ENCODE data around the gene IL10RB.
"Not testable (repeated sequence)": the region's sequence is repeated elsewhere in the genome, so short reads cannot be mapped to it uniquely, and the experiment has no call there.

The IL10RB gene

GRCh38 chr21:33241846-33242245 lies 24.3 kb upstream of the IL10RB start:
- DNase-seq (ENCODE audit: low spot score) = no peak

- not testable (repeated sequence) for DNase-seq (ENCODE audit: low spot score)
These were observed 23.3 kb upstream of the IL10RB start for GRCh38 chr21:33242846-33243245.

DNA sequence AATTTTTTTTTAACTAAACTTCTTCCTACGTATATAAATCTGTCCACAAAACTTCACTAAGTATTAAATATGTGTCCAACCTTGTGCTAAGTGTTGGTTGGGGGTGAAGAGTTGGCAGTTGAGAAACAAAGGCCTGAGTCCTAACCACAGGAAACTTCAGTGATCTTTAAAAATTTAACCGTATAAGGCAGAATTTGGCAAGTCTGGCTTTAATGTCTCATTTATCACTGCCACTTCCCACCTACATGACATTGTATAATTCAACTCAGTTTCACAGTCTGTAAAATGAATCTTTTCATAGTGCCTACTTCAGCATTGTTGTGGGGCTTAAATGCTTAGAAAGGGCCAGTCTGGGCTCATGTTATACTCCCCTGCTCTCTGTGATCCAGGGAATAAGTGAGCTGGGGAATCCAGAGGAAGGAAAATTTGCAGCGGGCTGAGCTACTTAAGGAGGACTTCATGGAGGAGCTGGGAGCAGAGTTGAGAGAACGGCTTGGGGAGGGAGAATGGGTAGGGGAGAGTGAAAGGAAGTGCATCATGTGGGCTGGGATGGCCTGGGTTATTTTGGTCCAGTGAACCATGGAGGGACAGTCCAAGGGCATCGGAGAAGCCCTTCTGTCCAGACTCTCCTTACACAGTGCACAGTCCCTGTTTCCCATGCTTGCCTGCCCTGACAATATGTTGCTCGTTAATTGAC lies 21.9 kb upstream of the IL10RB start:
- DNase-seq (ENCODE audit: low spot score) = no peak

DNA sequence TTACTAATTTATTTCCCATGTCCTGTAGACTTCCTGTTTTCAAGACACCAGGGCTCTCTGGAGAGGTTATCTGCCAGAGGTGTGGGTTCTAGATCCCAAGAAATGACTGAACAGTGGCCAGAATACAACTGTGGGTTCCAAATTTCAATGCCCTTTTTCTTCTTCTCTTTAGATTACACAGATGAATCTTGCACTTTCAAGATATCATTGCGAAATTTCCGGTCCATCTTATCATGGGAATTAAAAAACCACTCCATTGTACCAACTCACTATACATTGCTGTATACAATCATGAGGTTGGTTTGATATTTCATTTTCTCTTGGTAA lies 21.4 kb upstream of the IL10RB start:
- no peak for DNase-seq (ENCODE audit: low spot score)

GRCh38 chr21:33245289-33245918 lies 20.8 kb upstream of the IL10RB start:
- no peak for DNase-seq (ENCODE audit: low spot score)

GRCh38 chr21:33246506-33246905 lies 19.7 kb upstream of the IL10RB start:
- no peak for DNase-seq (ENCODE audit: low spot score)

DNA sequence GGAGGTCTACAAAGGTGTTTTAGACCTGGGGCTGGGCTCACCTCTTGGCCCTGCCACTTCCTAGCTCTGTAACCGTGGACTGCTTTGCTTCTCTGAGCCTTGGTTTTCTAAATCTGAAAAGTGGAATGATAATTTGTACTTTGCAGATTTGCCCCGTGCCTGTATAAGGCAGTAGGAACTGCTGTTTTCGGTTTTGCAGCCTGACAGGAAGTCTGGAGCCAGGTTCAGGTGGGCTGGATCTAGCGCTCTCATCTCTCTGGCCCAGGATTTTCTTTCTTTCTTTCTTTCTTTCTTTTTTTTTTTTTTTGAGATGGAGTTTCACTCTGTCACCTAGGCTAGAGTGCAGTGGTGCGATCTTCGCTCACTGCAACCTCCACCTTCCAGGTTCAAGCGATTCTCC lies 19.2 kb upstream of the IL10RB start:
- no peak for DNase-seq (ENCODE audit: low spot score)

DNA sequence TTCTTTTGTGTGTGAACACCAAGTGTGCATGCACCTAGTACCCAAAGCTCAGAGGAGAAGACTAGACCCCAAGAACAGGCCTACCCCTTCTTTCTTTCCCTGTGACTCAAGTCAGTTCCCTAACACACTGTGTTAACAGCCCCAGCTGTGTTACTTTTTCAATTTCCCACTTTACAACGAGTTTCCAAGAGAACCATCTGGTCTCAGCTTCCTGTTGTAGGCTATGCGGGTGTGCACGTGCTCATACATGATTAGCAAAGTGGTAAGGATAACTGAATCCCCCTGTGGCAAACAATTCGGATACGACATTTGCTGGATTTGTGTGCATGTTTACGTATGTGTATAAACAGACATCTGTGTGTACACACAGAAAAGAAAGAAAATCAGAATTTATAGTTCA lies 18.6 kb upstream of the IL10RB start:
- DNase-seq (ENCODE audit: low spot score) = no peak

DNA sequence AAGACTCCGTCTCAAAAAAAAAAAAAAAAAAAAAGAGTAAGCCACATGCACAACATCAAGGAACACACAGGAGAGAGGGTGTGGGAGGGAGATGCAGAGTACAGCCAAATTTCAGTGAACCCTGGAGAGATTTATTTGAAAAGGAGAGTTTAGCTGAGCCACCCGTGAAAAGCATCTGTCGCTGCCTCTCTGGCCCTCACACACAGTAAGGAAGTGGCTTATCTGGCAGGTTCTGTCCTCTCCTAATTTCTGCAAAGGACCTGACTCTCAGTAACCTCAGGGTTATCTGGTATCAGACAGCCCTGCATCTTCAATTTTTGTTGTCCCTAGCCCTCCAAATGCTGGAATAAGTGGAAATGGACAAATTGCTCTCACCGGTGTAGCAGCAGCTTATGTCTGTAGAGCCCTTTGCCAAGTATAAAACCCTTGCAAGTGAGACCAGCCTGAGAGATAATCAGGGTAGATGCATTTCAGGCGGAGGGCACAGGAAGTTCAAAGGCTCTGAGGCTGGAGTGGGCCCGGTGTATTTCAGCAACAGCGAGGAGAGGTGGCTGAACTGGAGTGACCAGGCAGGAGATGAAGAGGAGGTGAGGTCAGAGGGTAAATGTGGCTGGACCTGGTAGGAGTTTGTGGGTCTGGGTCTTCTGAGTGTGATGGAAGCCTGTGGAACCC lies 16.7 kb upstream of the IL10RB start:
- no peak for DNase-seq (ENCODE audit: low spot score)

- no peak for DNase-seq (ENCODE audit: low spot score)
These were observed 15.0 kb upstream of the IL10RB start for GRCh38 chr21:33251119-33251518.

DNA sequence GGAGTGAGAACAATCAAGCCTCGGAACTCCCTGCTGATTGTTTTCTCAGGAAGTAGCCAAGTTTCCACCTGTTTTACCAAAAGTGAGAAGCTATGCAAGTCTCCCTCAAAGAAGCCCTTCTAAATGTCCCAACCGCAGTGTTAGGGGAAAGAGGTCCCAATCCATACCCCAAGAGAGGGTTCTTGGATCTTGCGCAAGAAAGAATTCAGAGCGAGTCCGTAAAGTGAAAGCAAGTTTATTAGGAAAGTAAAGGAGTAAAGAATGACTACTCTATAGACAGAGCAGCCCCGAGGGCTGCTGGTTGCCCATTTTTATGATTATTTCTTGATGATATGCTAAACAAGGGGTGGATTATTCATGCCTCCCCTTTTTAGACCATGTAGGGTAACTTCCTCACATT lies 12.8 kb upstream of the IL10RB start:
- DNase-seq (ENCODE audit: low spot score) = not testable (repeated sequence)

- no peak for DNase-seq (ENCODE audit: low spot score)
These were observed 11.4 kb upstream of the IL10RB start for GRCh38 chr21:33254766-33255165.

DNA sequence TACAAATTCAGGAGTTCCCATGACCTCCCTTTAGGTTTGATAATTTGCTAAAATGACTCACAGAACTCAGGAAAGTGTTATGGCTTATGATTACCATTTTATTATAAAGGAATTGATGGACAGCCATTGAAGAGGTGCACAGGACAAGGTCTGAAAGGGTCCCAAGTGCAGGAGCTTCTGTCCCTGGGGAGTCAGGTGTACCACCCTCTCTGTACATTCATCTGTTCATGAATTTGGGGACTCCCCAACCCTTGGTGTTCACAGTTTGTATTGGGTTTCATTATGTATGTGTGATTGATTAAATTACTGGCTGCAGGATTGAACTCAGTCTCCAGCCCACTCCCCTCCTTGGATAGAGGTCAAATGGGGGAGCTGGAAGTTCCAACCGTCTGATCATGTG lies 10.8 kb upstream of the IL10RB start:
- no peak for DNase-seq (ENCODE audit: low spot score)

DNA sequence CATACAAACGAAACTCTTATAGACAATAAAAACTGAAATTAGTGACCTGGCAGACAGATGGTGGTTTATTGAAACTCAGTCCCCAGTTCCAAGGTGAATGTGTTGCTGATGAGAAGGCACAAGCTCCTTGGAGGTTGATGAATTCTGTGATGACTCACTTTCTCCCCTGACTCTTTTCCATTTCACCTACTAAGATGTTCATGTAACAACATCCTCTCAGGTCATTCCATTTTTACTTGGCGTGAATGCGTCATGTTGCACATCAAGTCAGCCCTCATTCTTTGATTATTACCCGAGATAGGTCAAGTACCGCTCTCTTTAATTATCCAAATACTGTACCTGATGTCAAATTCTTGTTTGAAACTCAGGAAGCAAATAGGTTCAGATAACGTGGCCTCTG lies 10.1 kb upstream of the IL10RB start:
- DNase-seq (ENCODE audit: low spot score) = no peak

DNA sequence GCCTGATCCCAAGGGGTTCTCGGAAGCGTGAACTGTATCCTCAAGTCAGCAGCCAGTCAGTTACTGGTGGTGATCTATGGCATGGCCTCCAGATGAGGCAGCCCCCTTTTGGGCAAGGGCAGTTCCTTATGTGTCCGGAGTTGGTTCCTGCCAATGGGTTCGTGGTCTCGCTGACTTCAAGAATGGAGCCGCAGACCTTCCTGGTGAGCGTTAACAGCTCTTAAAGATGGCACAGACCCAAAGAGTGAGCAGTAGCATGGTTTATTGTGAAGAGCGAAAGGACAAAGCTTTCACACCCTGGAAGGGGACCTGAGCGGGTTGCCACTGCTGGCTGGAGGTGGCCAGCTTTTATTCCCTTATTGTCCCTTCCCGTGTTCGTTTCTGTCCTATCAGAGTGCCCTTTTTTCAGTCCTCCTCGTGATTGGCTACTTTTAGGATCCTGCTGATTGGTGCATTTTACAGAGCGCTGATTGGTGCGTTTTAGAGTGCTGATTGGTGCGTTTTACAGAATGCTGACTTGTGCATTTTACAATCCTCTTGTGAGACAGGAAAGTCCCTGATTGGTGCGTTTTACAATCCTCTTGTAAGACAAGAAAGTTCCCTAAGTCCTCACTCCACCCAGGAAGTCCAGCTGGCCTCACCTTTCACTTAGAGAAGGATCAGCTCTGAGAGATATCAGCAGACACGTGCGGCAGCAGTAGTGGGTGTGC lies 8.9 kb upstream of the IL10RB start:
- DNase-seq (ENCODE audit: low spot score) = no peak

- no peak for DNase-seq (ENCODE audit: low spot score)
These were observed 7.7 kb upstream of the IL10RB start for GRCh38 chr21:33258475-33258874.

DNA sequence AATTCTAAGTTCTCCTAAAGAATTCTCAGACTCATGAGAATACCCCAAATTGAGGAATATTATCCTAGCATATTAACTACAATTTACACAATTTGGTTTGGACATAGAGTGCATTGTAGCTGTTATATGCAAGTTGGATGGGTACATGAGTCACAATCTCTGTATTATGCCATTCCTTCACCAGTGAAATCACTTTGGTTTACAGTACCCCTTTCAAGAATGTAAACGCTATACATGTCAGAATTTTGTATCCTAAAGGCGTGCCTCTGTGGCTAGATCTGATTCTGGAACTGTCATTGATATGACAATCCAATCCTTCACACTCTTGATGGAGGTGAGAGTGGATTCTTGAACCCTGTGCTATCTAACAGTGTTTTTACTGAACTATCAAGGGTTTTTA lies 6.7 kb upstream of the IL10RB start:
- DNase-seq (ENCODE audit: low spot score) = no peak

GRCh38 chr21:33259995-33260394 lies 6.2 kb upstream of the IL10RB start:
- DNase-seq (ENCODE audit: low spot score) = no peak

DNA sequence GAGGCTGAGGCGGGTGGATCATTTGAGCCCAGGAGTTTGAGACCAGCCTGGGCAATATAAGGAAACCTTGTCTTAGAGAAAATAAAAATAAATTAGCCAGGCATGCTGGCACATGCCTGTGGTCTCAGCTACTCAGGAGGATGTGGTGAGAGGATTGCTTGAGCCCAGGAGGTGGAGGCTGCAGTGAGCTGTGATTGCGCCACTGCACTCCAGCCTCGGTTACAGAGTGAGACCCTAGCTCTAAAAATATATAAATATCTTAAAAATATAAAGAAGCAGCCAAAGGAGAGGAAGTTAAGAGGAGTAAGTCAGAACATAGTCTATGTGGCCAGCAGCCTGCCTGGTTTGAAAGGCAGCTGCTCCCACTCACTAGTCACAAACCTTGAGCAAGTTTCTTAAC lies 4.5 kb upstream of the IL10RB start:
- DNase-seq (ENCODE audit: low spot score) = no peak

DNA sequence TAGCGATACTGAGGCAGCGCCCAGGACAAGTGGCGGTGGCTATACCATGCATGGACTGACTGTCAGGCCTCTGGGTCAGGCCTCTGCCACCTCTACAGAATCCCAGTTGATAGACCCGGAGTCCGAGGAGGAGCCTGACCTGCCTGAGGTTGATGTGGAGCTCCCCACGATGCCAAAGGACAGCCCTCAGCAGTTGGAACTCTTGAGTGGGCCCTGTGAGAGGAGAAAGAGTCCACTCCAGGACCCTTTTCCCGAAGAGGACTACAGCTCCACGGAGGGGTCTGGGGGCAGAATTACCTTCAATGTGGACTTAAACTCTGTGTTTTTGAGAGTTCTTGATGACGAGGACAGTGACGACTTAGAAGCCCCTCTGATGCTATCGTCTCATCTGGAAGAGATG lies 3.2 kb upstream of the IL10RB start:
- no peak for DNase-seq (ENCODE audit: low spot score)

GRCh38 chr21:33264561-33264960 lies 1.6 kb upstream of the IL10RB start:
- DNase-seq (ENCODE audit: low spot score) = no peak

GRCh38 chr21:33265664-33266049 lies 510 bp upstream of the IL10RB start:
- no peak for DNase-seq (ENCODE audit: low spot score)

DNA sequence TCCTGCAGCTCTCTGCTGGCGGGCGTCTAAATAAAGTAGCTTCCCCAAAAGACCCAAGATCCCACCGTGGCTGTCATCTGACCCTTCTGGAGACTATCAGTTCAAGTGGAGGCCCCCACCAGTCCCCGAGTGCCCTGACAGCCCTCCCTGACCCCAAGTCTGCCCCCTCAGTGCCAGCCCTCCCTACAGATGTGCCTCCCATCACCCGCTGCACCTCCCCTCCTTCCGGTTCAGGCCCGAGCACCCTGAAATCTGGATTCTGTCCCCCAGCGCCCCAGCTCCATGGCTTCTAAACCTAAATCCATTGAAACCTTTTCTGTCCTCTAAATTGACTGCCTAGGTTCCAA lies 595 bp downstream of the IL10RB start:
- no peak for DNase-seq (ENCODE audit: low spot score)

Measured in D341Med (cell line).